A673 (cell line): ENCODE measurements around the gene UBAP1L. TPM values are rescaled to one million over a fixed set of nuclear protein-coding genes. Genes with fewer than 3 reads are reported as not detected.
A peak's percentile ranks its signal among the peaks of the same experiment; 100 is the strongest.

Experiments used
- BruUV-seq: library from RNA; stranded (reverse); fragments of 400-500 nt; replicated peaks from 2 replicates; lab custom pipeline; 2021; lab: Mats Ljungman, UMichigan
- CTCF ChIA-PET: fragments of 300-600 bp; sonication (Branson Sonifier 250); formaldehyde crosslinking; loops from one replicate; lab custom pipeline; 2022; ENCODE audit warnings: antibody characterized with exemption; lab: Charles Lee
- POLR2A ChIA-PET: fragments of 300-600 bp; sonication (Branson Sonifier 250); formaldehyde crosslinking; loops from one replicate; lab custom pipeline; 2022; ENCODE audit warnings: antibody characterized with exemption; ENCODE audit not compliant: low non-redundant PET; lab: Charles Lee
- DNase-seq: peaks from one replicate; pipeline ENCODE4 v3.0.0-alpha.2; 2015; ENCODE audit warnings: low spot score
- H3K27ac ChIP-seq: fragments of 200-600 bp; sonication (generic); 2 replicates; pipeline ENCODE4 v1.5.1; 2016; ENCODE audit warnings: mixed run types, low read depth, mild to moderate bottlenecking, mixed read lengths, antibody characterized with exemption, low read length; ENCODE audit not compliant: poor library complexity, severe bottlenecking
- H3K27me3 ChIP-seq: fragments of 200-600 bp; sonication (generic); replicated peaks from 2 replicates; pipeline ENCODE4 v1.6.1; 2017; ENCODE audit warnings: mixed run types, low read depth, mild to moderate bottlenecking, mixed read lengths, antibody characterized with exemption, low read length; ENCODE audit not compliant: insufficient read depth, poor library complexity
- H3K36me3 ChIP-seq: fragments of 200-600 bp; sonication (generic); 2 replicates; pipeline ENCODE4 v1.6.1; 2016; ENCODE audit warnings: mixed run types, mild to moderate bottlenecking, mixed read lengths, antibody characterized with exemption, low read length; ENCODE audit not compliant: insufficient read depth, poor library complexity, severe bottlenecking
- H3K4me1 ChIP-seq: fragments of 200-600 bp; sonication (generic); 2 replicates; pipeline ENCODE4 v1.6.1; 2017; ENCODE audit warnings: mixed run types, mild to moderate bottlenecking, mixed read lengths, antibody characterized with exemption, low read length; ENCODE audit not compliant: insufficient read depth, poor library complexity, severe bottlenecking
- H3K4me3 ChIP-seq: fragments of 200-600 bp; sonication (generic); 2 replicates; pipeline ENCODE4 v1.5.1; 2016; ENCODE audit warnings: low read depth, mixed run types, mild to moderate bottlenecking, mixed read lengths, low read length; ENCODE audit not compliant: poor library complexity, severe bottlenecking
- H3K9me3 ChIP-seq: fragments of 200-600 bp; sonication (generic); 2 replicates; pipeline ENCODE4 v1.6.1; 2016; ENCODE audit warnings: mixed run types, low read depth, mild to moderate bottlenecking, mixed read lengths, antibody characterized with exemption, low read length; ENCODE audit not compliant: poor library complexity, severe bottlenecking
- EZH2 ChIP-seq: fragments of 200-600 bp; sonication (generic); IDR thresholded peaks from 2 replicates; pipeline ENCODE4 v1.6.1; 2017; ENCODE audit warnings: borderline replicate concordance, low read depth, mild to moderate bottlenecking, mixed read lengths, antibody characterized with exemption, low read length; ENCODE audit not compliant: poor library complexity, severe bottlenecking
- intact Hi-C: fragments of 100-400 bp; cut with micrococcal nuclease; formaldehyde crosslinking; loops from one replicate; pipeline ENCODE4 v1.10.0; 2022; ENCODE audit not compliant: unreplicated experiment
- total RNA-seq: library from RNA; stranded (reverse); gene quantifications from 2 replicates; pipeline ENCODE4 v1.2.3, GENCODE V29; 2021
- TF ChIP-seq, protein P1 (sequence below): fragments of 300-800, 200-600 bp; sonication (generic); conservative IDR thresholded peaks from 2 replicates; pipeline ENCODE4 v1.5.1; 2017; ENCODE audit warnings: low read depth, mild to moderate bottlenecking, antibody characterized with exemption, low read length, moderate library complexity, mixed read lengths

UBAP1L gene
- total RNA-seq, 1 experiment from 2014 or later, result 3.9 TPM

DNA sequence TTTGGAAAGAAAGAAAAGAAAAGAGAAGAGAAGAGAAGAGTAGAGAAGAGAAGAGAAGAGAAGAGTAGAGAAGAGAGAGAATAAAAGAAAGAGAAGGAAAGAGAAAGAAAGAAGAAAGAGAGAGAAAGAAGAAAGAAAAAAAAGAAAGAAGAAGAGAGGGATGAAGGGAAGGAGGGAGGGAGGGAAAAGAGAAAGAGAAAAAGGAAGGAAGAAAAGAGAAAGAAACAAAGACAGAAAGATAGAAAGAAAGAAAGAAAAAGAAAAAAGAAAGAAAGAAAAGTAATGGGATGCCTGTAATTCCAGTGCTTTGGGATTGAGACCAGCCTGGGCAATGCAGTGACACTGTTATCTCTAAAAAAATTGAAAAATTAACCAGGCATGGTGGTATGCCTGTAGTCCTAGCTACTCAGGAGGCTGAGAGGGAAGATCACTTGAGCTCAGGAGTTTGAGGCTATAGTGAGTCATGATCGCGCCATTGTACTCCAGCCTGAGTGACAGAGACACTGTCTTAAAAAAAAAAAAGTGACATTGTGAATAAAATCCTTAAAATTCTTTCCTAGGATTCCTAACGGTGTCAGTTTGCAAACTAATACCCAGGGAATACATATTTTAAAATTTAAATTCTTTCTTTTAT is 48.9 kb downstream of the UBAP1L start:
- Histone ChIP-seq H3K27me3 (no peaks in the 10 kb centered on the region), H3K27ac (no peak overlapping the region), H3K4me3 (no peak overlapping the region), H3K9me3 (no peaks in the 10 kb centered on the region), H3K36me3 (no peaks in the 10 kb centered on the region), H3K4me1 (peaks cover 14% of the 10 kb centered on the region)
- BruUV-seq, result no TSS peak
- TF ChIP-seq, protein P1, sequence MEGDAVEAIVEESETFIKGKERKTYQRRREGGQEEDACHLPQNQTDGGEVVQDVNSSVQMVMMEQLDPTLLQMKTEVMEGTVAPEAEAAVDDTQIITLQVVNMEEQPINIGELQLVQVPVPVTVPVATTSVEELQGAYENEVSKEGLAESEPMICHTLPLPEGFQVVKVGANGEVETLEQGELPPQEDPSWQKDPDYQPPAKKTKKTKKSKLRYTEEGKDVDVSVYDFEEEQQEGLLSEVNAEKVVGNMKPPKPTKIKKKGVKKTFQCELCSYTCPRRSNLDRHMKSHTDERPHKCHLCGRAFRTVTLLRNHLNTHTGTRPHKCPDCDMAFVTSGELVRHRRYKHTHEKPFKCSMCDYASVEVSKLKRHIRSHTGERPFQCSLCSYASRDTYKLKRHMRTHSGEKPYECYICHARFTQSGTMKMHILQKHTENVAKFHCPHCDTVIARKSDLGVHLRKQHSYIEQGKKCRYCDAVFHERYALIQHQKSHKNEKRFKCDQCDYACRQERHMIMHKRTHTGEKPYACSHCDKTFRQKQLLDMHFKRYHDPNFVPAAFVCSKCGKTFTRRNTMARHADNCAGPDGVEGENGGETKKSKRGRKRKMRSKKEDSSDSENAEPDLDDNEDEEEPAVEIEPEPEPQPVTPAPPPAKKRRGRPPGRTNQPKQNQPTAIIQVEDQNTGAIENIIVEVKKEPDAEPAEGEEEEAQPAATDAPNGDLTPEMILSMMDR, result no peak
- TF ChIP-seq EZH2, result no peak
- ChIA-PET CTCF (no interaction called here), POLR2A (interaction anchor here (0.7 kb wide), 1 partner anchor 11 kb away, joined by 5 read pairs; no protein-coding TSS in a partner anchor)
- intact Hi-C loops, result no loop called here
- peak; percentile 42 for DNase-seq

DNA sequence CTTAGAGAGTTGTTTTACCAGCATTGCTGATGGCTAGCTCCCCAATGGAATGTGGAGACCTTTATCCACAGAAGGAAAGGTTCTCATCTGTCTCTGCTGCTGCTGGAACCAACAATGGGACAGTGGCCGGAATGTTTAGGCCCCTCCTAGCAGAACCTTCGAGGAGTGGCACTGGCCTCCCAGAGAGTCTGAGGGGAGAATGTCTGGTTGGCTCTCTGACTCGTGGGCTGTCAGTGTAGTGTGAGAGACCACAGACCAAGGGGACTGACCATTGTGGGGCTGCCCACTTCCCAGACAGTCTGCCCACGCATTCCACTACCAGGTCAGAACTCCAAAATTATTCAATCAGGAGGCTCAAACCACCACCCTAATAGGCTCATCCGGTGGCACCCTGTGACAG is 52.3 kb downstream of the UBAP1L start:
- H3K36me3 ChIP-seq, result no peaks in the 10 kb centered on the region
- CTCF ChIA-PET, result no interaction called here
- H3K27me3 ChIP-seq, result no peaks in the 10 kb centered on the region

GRCh38 chr15:65062061-65062460 is 52.9 kb downstream of the UBAP1L start:
- TF ChIP-seq, protein P1, result no peak
- no peak for TF ChIP-seq EZH2
- H3K27me3 ChIP-seq, result no peaks in the 10 kb centered on the region
- CTCF ChIA-PET, result no interaction called here
- no peak for DNase-seq
- no TSS peak for BruUV-seq
- no peak overlapping the region for H3K27ac ChIP-seq
- H3K4me3 ChIP-seq, result no peak overlapping the region
- peaks cover under 1% of the 10 kb centered on the region for H3K4me1 ChIP-seq
- no peaks in the 10 kb centered on the region for H3K9me3 ChIP-seq
- no peaks in the 10 kb centered on the region for H3K36me3 ChIP-seq
- intact Hi-C loops, result no loop called here
- POLR2A ChIA-PET, result interaction anchor here (0.6 kb wide), 1 partner anchor 243 kb away, joined by 4 read pairs; the partner anchor contains the start of gene RNU5B-1

More for the DNA sequence above, 52.3 kb downstream of the UBAP1L start:
- POLR2A ChIA-PET, result no interaction called here
- TF ChIP-seq EZH2, result no peak
- TF ChIP-seq, protein P1, result no peak
- no peak for DNase-seq
- Histone ChIP-seq H3K4me3 (no peak overlapping the region), H3K9me3 (no peaks in the 10 kb centered on the region), H3K27ac (no peak overlapping the region), H3K4me1 (peaks cover 6% of the 10 kb centered on the region)
- intact Hi-C loops, result no loop called here
- no TSS peak for BruUV-seq
